ENCODE measurements around the gene CLTC.
"Not testable (repeated sequence)": the region's sequence is repeated elsewhere in the genome, so short reads cannot be mapped to it uniquely, and the experiment has no call there.

CLTC gene

GRCh38 chr17:59634632-59635541 is 15.2 kb downstream of the CLTC start:
- no peak for DNase-seq (ENCODE audit: low spot score)

GRCh38 chr17:59637611-59638310 is 18.1 kb downstream of the CLTC start:
- DNase-seq (ENCODE audit: low spot score), result no peak

GRCh38 chr17:59638553-59638952 is 18.9 kb downstream of the CLTC start:
- DNase-seq (ENCODE audit: low spot score), result no peak

GRCh38 chr17:59641799-59642484 is 22.2 kb downstream of the CLTC start:
- DNase-seq (ENCODE audit: low spot score), result peak; percentile 28

GRCh38 chr17:59642565-59642964 is 22.9 kb downstream of the CLTC start:
- DNase-seq (ENCODE audit: low spot score), result no peak

- DNase-seq (ENCODE audit: low spot score), result no peak
Measured at GRCh38 chr17:59643159-59644140, 23.8 kb downstream of the CLTC start.

- DNase-seq (ENCODE audit: low spot score), result no peak
Measured at GRCh38 chr17:59647288-59647687, 27.6 kb downstream of the CLTC start.

- no peak for DNase-seq (ENCODE audit: low spot score)
Measured at GRCh38 chr17:59649886-59650285, 30.2 kb downstream of the CLTC start.

GRCh38 chr17:59650642-59651041 is 30.9 kb downstream of the CLTC start:
- no peak for DNase-seq (ENCODE audit: low spot score)

GRCh38 chr17:59651346-59651745 is 31.7 kb downstream of the CLTC start:
- peak; percentile 37 for DNase-seq (ENCODE audit: low spot score)

- DNase-seq (ENCODE audit: low spot score), result no peak
Measured at GRCh38 chr17:59652119-59652518, 32.4 kb downstream of the CLTC start.

GRCh38 chr17:59656624-59657023 is 36.9 kb downstream of the CLTC start:
- not testable (repeated sequence) for DNase-seq (ENCODE audit: low spot score)

GRCh38 chr17:59666235-59666634 is 46.5 kb downstream of the CLTC start:
- DNase-seq (ENCODE audit: low spot score), result no peak

- no peak for DNase-seq (ENCODE audit: low spot score)
Measured at GRCh38 chr17:59668816-59669215, 49.1 kb downstream of the CLTC start.

GRCh38 chr17:59669411-59669810 is 49.7 kb downstream of the CLTC start:
- no peak for DNase-seq (ENCODE audit: low spot score)

- DNase-seq (ENCODE audit: low spot score), result no peak
Measured at GRCh38 chr17:59669944-59670343, 50.2 kb downstream of the CLTC start.

GRCh38 chr17:59671386-59671785 is 51.7 kb downstream of the CLTC start:
- DNase-seq (ENCODE audit: low spot score), result no peak

- DNase-seq (ENCODE audit: low spot score), result no peak
Measured at GRCh38 chr17:59675231-59675630, 55.5 kb downstream of the CLTC start.

- DNase-seq (ENCODE audit: low spot score), result no peak
Measured at GRCh38 chr17:59676716-59677115, 57.0 kb downstream of the CLTC start.

GRCh38 chr17:59678918-59679317 is 59.2 kb downstream of the CLTC start:
- DNase-seq (ENCODE audit: low spot score), result no peak

GRCh38 chr17:59680314-59680713 is 60.6 kb downstream of the CLTC start:
- DNase-seq (ENCODE audit: low spot score), result no peak
